SK-N-SH treated with all-trans-retinoic acid at 6 μM for 48 hours (cell line): Measurements from ENCODE around the gene POU2F3.

Source experiments
- ATAC-seq: fragments of 200-7000 bp; cut with Tn5 transposase; 3 replicates; pipeline ENCODE4 v1.9.1; 2020; ENCODE audit warnings: mild to moderate bottlenecking, moderate library complexity
- ARNTL ChIP-seq: fragments of 450-650 bp; formaldehyde crosslinking; IDR thresholded peaks from 2 replicates; pipeline ENCODE4 v1.5.0; 2020; ENCODE audit warnings: low read depth, mild to moderate bottlenecking, moderate library complexity, borderline replicate concordance
- BACH2 ChIP-seq: fragments of 250-450 bp; sonication (Bioruptor Pico); IDR thresholded peaks from 2 replicates; pipeline ENCODE4 v1.9.0; 2021; ENCODE audit warnings: mild to moderate bottlenecking, borderline replicate concordance
- CREB5 ChIP-seq: fragments of 250-450 bp; sonication (Bioruptor Pico); IDR thresholded peaks from 2 replicates; pipeline ENCODE4 v1.5.1; 2020; ENCODE audit warnings: low read depth, mild to moderate bottlenecking, moderate library complexity
- CSDC2 ChIP-seq: fragments of 250-450 bp; sonication (Bioruptor Pico); IDR thresholded peaks from 2 replicates; pipeline ENCODE4 v1.5.0; 2020; ENCODE audit warnings: mild to moderate bottlenecking, moderate library complexity
- ESRRG ChIP-seq: fragments of 250-450 bp; sonication (Bioruptor Pico); IDR thresholded peaks from 2 replicates; pipeline ENCODE4 v1.6.1; 2021; ENCODE audit warnings: mild to moderate bottlenecking
- GLIS3 ChIP-seq: fragments of 250-450 bp; sonication (Bioruptor Pico); IDR thresholded peaks from 2 replicates; pipeline ENCODE4 v1.5.0; 2020; ENCODE audit warnings: mild to moderate bottlenecking, moderate library complexity
- ISL1 ChIP-seq: fragments of 250-450 bp; sonication (Bioruptor Pico); IDR thresholded peaks from 2 replicates; pipeline ENCODE4 v2.1.2; 2022; ENCODE audit warnings: mild to moderate bottlenecking, moderate library complexity
- OSR1 ChIP-seq: fragments of 250-450 bp; sonication (Bioruptor Pico); IDR thresholded peaks from 2 replicates; pipeline ENCODE4 v1.8.0; 2022; ENCODE audit warnings: moderate library complexity, mild to moderate bottlenecking, inconsistent platforms
- POU6F1 ChIP-seq: fragments of 250-450 bp; sonication (Bioruptor Pico); IDR thresholded peaks from 2 replicates; pipeline ENCODE4 v1.8.0; 2021; ENCODE audit warnings: low read depth, mild to moderate bottlenecking, moderate library complexity, borderline replicate concordance
- PPARA ChIP-seq: fragments of 250-450 bp; sonication (Bioruptor Pico); IDR thresholded peaks from 2 replicates; pipeline ENCODE4 v1.5.0; 2020; ENCODE audit warnings: mild to moderate bottlenecking, borderline replicate concordance
- RARB ChIP-seq: fragments of 250-450 bp; sonication (Bioruptor Pico); IDR thresholded peaks from 2 replicates; pipeline ENCODE4 v1.8.0; 2021; ENCODE audit warnings: mild to moderate bottlenecking, moderate library complexity
- SNAI2 ChIP-seq: fragments of 250-450 bp; sonication (Bioruptor Pico); IDR thresholded peaks from 2 replicates; pipeline ENCODE4 v1.5.0; 2020; ENCODE audit warnings: mild to moderate bottlenecking, moderate library complexity
- TCF4 ChIP-seq: fragments of 250-450 bp; sonication (Bioruptor Pico); IDR thresholded peaks from 2 replicates; pipeline ENCODE4 v1.8.0; 2021; ENCODE audit warnings: mild to moderate bottlenecking, moderate library complexity, borderline replicate concordance
- TOX ChIP-seq: fragments of 250-450 bp; sonication (Bioruptor Pico); IDR thresholded peaks from 2 replicates; pipeline ENCODE4 v1.8.0; 2021; ENCODE audit warnings: mild to moderate bottlenecking, moderate library complexity, borderline replicate concordance
- ZC3H10 ChIP-seq: fragments of 250-450 bp; sonication (Bioruptor Pico); IDR thresholded peaks from 2 replicates; pipeline ENCODE4 v1.5.1; 2021; ENCODE audit warnings: mild to moderate bottlenecking, moderate library complexity
- ZFP3 ChIP-seq: fragments of 250-450 bp; sonication (Bioruptor Pico); IDR thresholded peaks from 2 replicates; pipeline ENCODE4 v1.5.0; 2020; ENCODE audit warnings: mild to moderate bottlenecking, moderate library complexity
- ZFP30 ChIP-seq: fragments of 450-650 bp; formaldehyde crosslinking; IDR thresholded peaks from 2 replicates; pipeline ENCODE4 v1.5.0; 2022; ENCODE audit warnings: mild to moderate bottlenecking, moderate library complexity
- ZNF565 ChIP-seq: fragments of 450-650 bp; formaldehyde crosslinking; conservative IDR thresholded peaks from 2 replicates; pipeline ENCODE4 v1.5.0; 2020; ENCODE audit warnings: low read depth, mild to moderate bottlenecking, moderate library complexity
- ZNF70 ChIP-seq: fragments of 450-650 bp; formaldehyde crosslinking; IDR thresholded peaks from 2 replicates; pipeline ENCODE4 v1.5.0; 2020; ENCODE audit warnings: mild to moderate bottlenecking, moderate library complexity
- TF ChIP-seq, protein P1 (sequence below): fragments of 250-450 bp; sonication (Bioruptor Pico); IDR thresholded peaks from 2 replicates; pipeline ENCODE4 v1.5.1; 2021; ENCODE audit warnings: mild to moderate bottlenecking, moderate library complexity
- TF ChIP-seq, protein P2 (sequence below): fragments of 250-450 bp; sonication (Bioruptor Pico); IDR thresholded peaks from 2 replicates; pipeline ENCODE4 v1.8.0; 2020; ENCODE audit warnings: mild to moderate bottlenecking, moderate library complexity, borderline replicate concordance

The POU2F3 gene

GRCh38 chr11:120310870-120311269 is 70.9 kb downstream of the POU2F3 start (continued):
- TF ChIP-seq CREB5 (CRISPR knock-in tag) (no peak), ESRRG (no peak), ISL1 (CRISPR knock-in tag) (no peak), RARB (CRISPR knock-in tag) (no peak), BACH2 (CRISPR knock-in tag) (no peak), PPARA (CRISPR knock-in tag) (no peak)

DNA sequence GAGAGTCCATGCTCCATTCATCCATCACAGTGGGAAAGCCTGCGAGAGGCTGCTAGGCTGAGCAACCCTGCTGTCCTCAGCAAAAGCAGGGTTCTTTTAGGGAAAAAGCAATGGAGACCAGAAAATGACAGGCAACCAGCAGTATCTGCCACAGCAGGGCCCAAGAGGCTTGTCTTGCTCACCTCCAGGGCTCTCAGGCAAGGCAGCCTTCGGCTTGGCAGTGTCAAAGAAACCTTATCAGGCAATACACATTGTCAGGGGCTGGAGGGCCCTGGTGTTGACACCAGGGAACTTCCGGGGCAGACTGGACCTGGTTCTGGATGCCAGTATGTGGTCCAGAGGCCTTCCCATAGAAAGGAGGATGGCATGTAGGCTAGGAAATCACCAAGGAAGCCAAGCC is 74.9 kb downstream of the POU2F3 start:
- no peak for TF ChIP-seq SNAI2 (CRISPR knock-in tag)
- no peak for TF ChIP-seq POU6F1 (CRISPR knock-in tag)
- TF ChIP-seq ZFP3: no peak
- no peak for TF ChIP-seq BACH2 (CRISPR knock-in tag)
- no peak for TF ChIP-seq OSR1 (CRISPR knock-in tag)
- TF ChIP-seq ZFP30 (CRISPR knock-in tag): no peak
- TF ChIP-seq ZC3H10: no peak
- no peak for TF ChIP-seq ESRRG
- TF ChIP-seq RARB (CRISPR knock-in tag): no peak
- no peak for TF ChIP-seq TOX (CRISPR knock-in tag)
- no peak for TF ChIP-seq ISL1 (CRISPR knock-in tag)
- TF ChIP-seq, all 23 proteins: peak for 0

GRCh38 chr11:120316880-120317688 is 77.1 kb downstream of the POU2F3 start:
- ATAC-seq: no peak
- TF ChIP-seq CSDC2: no peak
- no peak for TF ChIP-seq ZC3H10
- no peak for TF ChIP-seq SNAI2 (CRISPR knock-in tag)
- no peak for TF ChIP-seq ZNF70 (CRISPR knock-in tag)
- no peak for TF ChIP-seq ARNTL (CRISPR knock-in tag)
- TF ChIP-seq TOX (CRISPR knock-in tag): no peak
- no peak for TF ChIP-seq RARB (CRISPR knock-in tag)
- TF ChIP-seq, protein P1, sequence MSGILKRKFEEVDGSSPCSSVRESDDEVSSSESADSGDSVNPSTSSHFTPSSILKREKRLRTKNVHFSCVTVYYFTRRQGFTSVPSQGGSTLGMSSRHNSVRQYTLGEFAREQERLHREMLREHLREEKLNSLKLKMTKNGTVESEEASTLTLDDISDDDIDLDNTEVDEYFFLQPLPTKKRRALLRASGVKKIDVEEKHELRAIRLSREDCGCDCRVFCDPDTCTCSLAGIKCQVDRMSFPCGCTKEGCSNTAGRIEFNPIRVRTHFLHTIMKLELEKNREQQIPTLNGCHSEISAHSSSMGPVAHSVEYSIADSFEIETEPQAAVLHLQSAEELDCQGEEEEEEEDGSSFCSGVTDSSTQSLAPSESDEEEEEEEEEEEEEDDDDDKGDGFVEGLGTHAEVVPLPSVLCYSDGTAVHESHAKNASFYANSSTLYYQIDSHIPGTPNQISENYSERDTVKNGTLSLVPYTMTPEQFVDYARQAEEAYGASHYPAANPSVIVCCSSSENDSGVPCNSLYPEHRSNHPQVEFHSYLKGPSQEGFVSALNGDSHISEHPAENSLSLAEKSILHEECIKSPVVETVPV (CRISPR knock-in tag): no peak
- TF ChIP-seq, protein P2, sequence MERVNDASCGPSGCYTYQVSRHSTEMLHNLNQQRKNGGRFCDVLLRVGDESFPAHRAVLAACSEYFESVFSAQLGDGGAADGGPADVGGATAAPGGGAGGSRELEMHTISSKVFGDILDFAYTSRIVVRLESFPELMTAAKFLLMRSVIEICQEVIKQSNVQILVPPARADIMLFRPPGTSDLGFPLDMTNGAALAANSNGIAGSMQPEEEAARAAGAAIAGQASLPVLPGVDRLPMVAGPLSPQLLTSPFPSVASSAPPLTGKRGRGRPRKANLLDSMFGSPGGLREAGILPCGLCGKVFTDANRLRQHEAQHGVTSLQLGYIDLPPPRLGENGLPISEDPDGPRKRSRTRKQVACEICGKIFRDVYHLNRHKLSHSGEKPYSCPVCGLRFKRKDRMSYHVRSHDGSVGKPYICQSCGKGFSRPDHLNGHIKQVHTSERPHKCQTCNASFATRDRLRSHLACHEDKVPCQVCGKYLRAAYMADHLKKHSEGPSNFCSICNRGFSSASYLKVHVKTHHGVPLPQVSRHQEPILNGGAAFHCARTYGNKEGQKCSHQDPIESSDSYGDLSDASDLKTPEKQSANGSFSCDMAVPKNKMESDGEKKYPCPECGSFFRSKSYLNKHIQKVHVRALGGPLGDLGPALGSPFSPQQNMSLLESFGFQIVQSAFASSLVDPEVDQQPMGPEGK (CRISPR knock-in tag): no peak
- TF ChIP-seq ZFP3: no peak
- no peak for TF ChIP-seq GLIS3 (CRISPR knock-in tag)
- no peak for TF ChIP-seq PPARA (CRISPR knock-in tag)
- no peak for TF ChIP-seq ZNF565
- no peak for TF ChIP-seq TCF4 (CRISPR knock-in tag)
- TF ChIP-seq, all 23 proteins: peak for 0

More for the DNA sequence above, 74.9 kb downstream of the POU2F3 start:
- no peak for ATAC-seq

DNA sequence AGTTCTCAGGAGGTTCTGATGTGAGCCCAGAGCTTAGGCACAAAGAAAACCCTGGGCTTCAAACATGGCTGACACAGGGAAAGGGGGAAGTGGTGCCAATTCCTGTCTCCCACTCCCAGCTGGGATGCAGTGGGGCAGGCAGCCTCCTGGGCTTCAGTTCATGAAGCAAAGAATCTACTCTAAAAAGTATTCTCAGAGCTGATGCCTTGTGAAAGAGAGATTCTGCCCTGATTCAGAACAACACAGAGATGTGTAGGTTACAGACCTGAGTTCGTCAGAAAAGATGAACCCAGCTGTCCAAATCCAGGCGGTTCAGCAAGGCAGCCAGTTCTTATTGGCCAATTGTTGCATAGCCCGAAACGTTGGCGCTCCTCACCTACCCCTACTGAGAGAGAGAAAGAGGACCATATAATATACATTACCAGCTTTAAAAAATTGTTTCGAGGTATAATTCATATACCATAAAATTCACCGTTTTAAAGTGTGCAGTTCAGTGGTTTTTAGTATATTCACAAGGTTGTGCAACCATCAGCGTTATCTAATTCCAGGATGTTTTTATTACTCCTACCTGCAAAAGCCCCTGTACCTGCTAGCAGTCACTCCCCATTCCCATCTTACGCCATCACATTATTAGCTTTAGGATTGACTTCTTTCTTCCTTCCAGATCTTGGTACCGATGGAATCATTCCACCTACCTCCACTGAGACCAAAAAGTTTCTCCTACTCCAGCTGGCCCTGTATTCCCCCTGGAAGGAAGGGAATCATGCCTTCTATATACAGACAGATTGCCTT is 77.9 kb downstream of the POU2F3 start:
- no peak for ATAC-seq
- no peak for TF ChIP-seq POU6F1 (CRISPR knock-in tag)
- TF ChIP-seq ESRRG: no peak
- TF ChIP-seq GLIS3 (CRISPR knock-in tag): no peak
- no peak for TF ChIP-seq CREB5 (CRISPR knock-in tag)
- no peak for TF ChIP-seq ZFP3
- no peak for TF ChIP-seq OSR1 (CRISPR knock-in tag)
- no peak for TF ChIP-seq ARNTL (CRISPR knock-in tag)
- TF ChIP-seq ZC3H10: no peak
- TF ChIP-seq RARB (CRISPR knock-in tag): no peak
- TF ChIP-seq SNAI2 (CRISPR knock-in tag): no peak
- TF ChIP-seq BACH2 (CRISPR knock-in tag): no peak
